ENCODE measurements around the gene DDX5. TPM values are rescaled to one million over a fixed set of nuclear protein-coding genes. Genes with fewer than 3 reads are reported as not detected.

DDX5 gene
- total RNA-seq, 1 donor from 2014 or later, result 1,273 TPM

DNA sequence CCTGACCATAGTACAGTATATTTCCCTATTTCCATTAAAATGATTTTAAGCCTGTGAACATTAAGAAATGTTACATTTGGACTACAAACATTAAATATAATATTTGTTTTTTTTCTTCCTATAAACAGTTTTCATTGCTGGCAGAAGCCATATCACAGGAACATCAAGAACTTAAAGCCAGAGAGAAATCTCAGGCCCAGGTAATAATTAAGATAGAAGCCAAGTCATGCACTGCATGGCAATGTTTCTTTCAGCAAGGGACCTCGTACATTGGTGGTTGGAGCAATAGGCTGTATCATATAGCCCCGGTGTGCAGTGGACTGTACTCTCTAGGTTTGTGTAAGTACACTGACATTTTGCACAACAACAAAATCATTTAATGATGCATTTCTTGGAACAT, 30.8 kb upstream of the DDX5 start:
- H3K27ac Mint-ChIP-seq (ENCODE audit: unreplicated experiment), result no peak overlapping the region
- TF ChIP-seq, protein P1, sequence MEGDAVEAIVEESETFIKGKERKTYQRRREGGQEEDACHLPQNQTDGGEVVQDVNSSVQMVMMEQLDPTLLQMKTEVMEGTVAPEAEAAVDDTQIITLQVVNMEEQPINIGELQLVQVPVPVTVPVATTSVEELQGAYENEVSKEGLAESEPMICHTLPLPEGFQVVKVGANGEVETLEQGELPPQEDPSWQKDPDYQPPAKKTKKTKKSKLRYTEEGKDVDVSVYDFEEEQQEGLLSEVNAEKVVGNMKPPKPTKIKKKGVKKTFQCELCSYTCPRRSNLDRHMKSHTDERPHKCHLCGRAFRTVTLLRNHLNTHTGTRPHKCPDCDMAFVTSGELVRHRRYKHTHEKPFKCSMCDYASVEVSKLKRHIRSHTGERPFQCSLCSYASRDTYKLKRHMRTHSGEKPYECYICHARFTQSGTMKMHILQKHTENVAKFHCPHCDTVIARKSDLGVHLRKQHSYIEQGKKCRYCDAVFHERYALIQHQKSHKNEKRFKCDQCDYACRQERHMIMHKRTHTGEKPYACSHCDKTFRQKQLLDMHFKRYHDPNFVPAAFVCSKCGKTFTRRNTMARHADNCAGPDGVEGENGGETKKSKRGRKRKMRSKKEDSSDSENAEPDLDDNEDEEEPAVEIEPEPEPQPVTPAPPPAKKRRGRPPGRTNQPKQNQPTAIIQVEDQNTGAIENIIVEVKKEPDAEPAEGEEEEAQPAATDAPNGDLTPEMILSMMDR (IDR thresholded peaks at IDR 0.05; ENCODE audit: partially characterized antibody, unreplicated experiment), result no peak
- peaks cover 5% of the 10 kb centered on the region for H3K36me3 Mint-ChIP-seq (ENCODE audit: unreplicated experiment)
- H3K4me3 Mint-ChIP-seq (ENCODE audit: unreplicated experiment), result no peak overlapping the region
- no peak for DNase-seq
- H3K27me3 Mint-ChIP-seq (ENCODE audit: unreplicated experiment), result peaks cover 4% of the 10 kb centered on the region
- peaks cover 4% of the 10 kb centered on the region for H3K9me3 Mint-ChIP-seq (ENCODE audit: unreplicated experiment)
- H3K4me1 Mint-ChIP-seq (ENCODE audit: low read depth, unreplicated experiment), result no peaks in the 10 kb centered on the region

DNA sequence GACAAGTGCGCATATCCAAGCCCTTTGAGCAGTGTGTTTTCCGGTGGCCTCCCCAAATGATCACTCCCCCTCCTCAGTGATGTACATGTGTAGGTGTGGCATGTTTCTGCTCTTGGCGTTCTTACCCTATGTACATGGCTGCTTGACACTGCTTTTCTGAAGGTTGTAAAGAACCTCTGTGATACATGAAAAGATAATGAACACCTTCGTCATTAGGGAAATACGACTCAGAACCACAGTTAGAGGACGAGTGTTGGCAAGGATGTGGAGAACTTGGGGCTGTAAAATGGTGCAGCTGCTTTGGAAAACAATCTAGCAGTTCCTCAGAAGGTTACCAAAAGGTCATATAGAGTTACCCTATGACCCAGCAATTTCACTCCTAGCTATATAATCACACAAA, 29.3 kb upstream of the DDX5 start:
- H3K4me1 Mint-ChIP-seq (ENCODE audit: low read depth, unreplicated experiment), result no peaks in the 10 kb centered on the region
- H3K9me3 Mint-ChIP-seq (ENCODE audit: unreplicated experiment), result peaks cover 4% of the 10 kb centered on the region
- H3K27me3 Mint-ChIP-seq (ENCODE audit: unreplicated experiment), result peaks cover 4% of the 10 kb centered on the region
- no peak for DNase-seq
- TF ChIP-seq, protein P1 (IDR thresholded peaks at IDR 0.05; ENCODE audit: partially characterized antibody, unreplicated experiment), result no peak
- no peak overlapping the region for H3K4me3 Mint-ChIP-seq (ENCODE audit: unreplicated experiment)
- peaks cover 5% of the 10 kb centered on the region for H3K36me3 Mint-ChIP-seq (ENCODE audit: unreplicated experiment)
- no peak overlapping the region for H3K27ac Mint-ChIP-seq (ENCODE audit: unreplicated experiment)

DNA sequence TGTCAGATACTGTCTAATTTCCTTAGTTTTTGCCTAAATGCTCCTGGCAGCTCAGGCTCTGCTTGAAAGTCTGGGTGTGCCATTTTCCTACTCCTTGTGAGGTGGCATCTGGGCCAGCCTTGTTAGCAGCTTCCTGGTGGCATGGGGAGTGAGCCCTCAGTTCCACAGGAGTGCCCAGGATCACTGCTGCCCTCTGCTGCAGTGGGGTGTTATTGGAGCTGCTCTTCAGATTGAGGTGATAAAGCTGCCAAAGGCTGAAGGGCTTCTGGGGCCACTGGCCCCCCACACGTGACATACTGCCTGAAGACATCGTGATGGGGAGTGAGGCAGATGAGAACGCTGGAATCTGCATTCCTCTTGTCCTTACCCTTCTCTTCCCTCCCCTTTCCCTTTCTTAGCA, 28.1 kb upstream of the DDX5 start:
- TF ChIP-seq, protein P1 (IDR thresholded peaks at IDR 0.05; ENCODE audit: partially characterized antibody, unreplicated experiment), result no peak
- H3K27ac Mint-ChIP-seq (ENCODE audit: unreplicated experiment), result no peak overlapping the region
- H3K4me1 Mint-ChIP-seq (ENCODE audit: low read depth, unreplicated experiment), result no peaks in the 10 kb centered on the region
- peaks cover 4% of the 10 kb centered on the region for H3K9me3 Mint-ChIP-seq (ENCODE audit: unreplicated experiment)
- H3K27me3 Mint-ChIP-seq (ENCODE audit: unreplicated experiment), result peaks cover 2% of the 10 kb centered on the region
- H3K36me3 Mint-ChIP-seq (ENCODE audit: unreplicated experiment), result peaks cover 5% of the 10 kb centered on the region
- H3K4me3 Mint-ChIP-seq (ENCODE audit: unreplicated experiment), result no peak overlapping the region
- no peak for DNase-seq

DNA sequence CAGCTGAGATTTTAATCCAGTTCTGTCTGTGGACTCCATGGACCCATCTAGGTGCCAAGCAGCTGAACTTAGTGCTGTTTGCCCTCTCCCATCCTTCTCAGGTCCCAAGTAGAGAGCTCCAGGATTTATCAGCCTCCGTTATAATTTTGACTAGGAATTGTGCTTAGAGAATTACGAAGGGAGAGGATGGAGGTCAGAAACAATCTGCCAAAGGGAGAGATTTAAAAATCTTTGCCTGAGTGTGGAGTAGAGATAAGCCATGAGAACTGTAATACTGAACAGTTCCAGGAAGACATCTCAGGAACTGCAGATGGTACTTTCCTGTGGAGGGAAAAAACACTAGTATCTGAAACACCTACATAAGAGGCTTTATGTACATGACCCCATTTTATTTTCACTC, 27.7 kb upstream of the DDX5 start:
- Mint-ChIP-seq H3K4me3 (ENCODE audit: unreplicated experiment) (no peak overlapping the region), H3K27me3 (ENCODE audit: unreplicated experiment) (peaks cover under 1% of the 10 kb centered on the region), H3K4me1 (ENCODE audit: low read depth, unreplicated experiment) (no peaks in the 10 kb centered on the region), H3K36me3 (ENCODE audit: unreplicated experiment) (peaks cover 5% of the 10 kb centered on the region), H3K9me3 (ENCODE audit: unreplicated experiment) (peaks cover 2% of the 10 kb centered on the region), H3K27ac (ENCODE audit: unreplicated experiment) (no peak overlapping the region)
- no peak for DNase-seq
- TF ChIP-seq, protein P1 (IDR thresholded peaks at IDR 0.05; ENCODE audit: partially characterized antibody, unreplicated experiment), result no peak

DNA sequence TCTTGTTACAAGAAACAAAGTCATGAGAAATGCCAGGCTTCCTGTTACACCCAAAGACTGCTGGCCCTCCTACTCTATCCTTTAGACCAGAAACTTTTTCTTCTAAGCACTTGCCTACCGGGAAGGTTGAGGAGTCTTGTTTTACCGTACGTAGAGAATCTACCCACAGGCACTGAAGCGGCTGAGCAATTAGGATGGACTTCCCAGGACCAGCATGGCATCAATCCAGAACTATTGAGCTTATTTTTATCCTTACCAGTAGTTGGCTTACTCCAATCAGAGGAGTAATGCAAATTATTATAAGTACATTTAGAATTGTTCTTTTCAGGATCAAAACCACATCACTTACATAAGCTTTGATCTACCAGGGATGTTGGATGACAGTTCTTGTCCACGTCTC, 26.3 kb upstream of the DDX5 start:
- TF ChIP-seq, protein P1 (IDR thresholded peaks at IDR 0.05; ENCODE audit: partially characterized antibody, unreplicated experiment), result no peak
- H3K27ac Mint-ChIP-seq (ENCODE audit: unreplicated experiment), result no peak overlapping the region
- H3K36me3 Mint-ChIP-seq (ENCODE audit: unreplicated experiment), result peaks cover 4% of the 10 kb centered on the region

More for the DNA sequence above, 26.3 kb upstream of the DDX5 start:
- Mint-ChIP-seq H3K9me3 (ENCODE audit: unreplicated experiment) (no peaks in the 10 kb centered on the region), H3K27me3 (ENCODE audit: unreplicated experiment) (no peaks in the 10 kb centered on the region), H3K4me3 (ENCODE audit: unreplicated experiment) (no peak overlapping the region), H3K4me1 (ENCODE audit: low read depth, unreplicated experiment) (no peaks in the 10 kb centered on the region)
- DNase-seq, result no peak
